Panc1 (cell line): ENCODE results near the gene NFYC. TPM values are rescaled to one million over a fixed set of nuclear protein-coding genes. Genes with fewer than 3 reads are reported as not detected.

Experiments used
- ATAC-seq: fragments of 200-7000 bp; cut with Tn5 transposase; 2 replicates; pipeline ENCODE4 v1.9.1; 2020; ENCODE audit warnings: mild to moderate bottlenecking, moderate library complexity
- BruUV-seq: library from RNA; stranded (reverse); fragments of 400-500 nt; replicated peaks from 2 replicates; lab custom pipeline; 2021; lab: Mats Ljungman, UMichigan
- CTCF ChIA-PET: fragments of 300-600 bp; sonication (Branson Sonifier 250); formaldehyde crosslinking; loops from one replicate; lab custom pipeline; 2022; ENCODE audit warnings: antibody characterized with exemption; lab: Charles Lee
- POLR2A ChIA-PET: fragments of 300-600 bp; sonication (Branson Sonifier 250); formaldehyde crosslinking; loops from one replicate; lab custom pipeline; 2022; ENCODE audit warnings: antibody characterized with exemption; lab: Charles Lee
- DNase-seq: peaks from one replicate; pipeline ENCODE4 v3.0.0-alpha.2; 2010; ENCODE audit warnings: low read depth, low spot score
- H3K27ac ChIP-seq: 2 replicates; pipeline ENCODE4 v1.5.1; 2011; ENCODE audit warnings: mild to moderate bottlenecking, low read length, inconsistent platforms
- H3K27me3 ChIP-seq: fragments of 200-500 bp; sonication (Bioruptor generic); 2 replicates; pipeline ENCODE4 v1.6.0; 2014; ENCODE audit warnings: low read length, inconsistent platforms; ENCODE audit not compliant: control insufficient read depth, insufficient read depth
- H3K36me3 ChIP-seq: fragments of 200-500 bp; sonication (Bioruptor generic); 2 replicates; pipeline ENCODE4 v1.5.1; 2014; ENCODE audit warnings: inconsistent platforms, mild to moderate bottlenecking, low read length, moderate library complexity; ENCODE audit not compliant: control insufficient read depth, insufficient read depth
- H3K4me1 ChIP-seq: 2 replicates; pipeline ENCODE4 v1.5.1; 2011; ENCODE audit warnings: inconsistent platforms, mild to moderate bottlenecking, low read length, moderate library complexity; ENCODE audit not compliant: control insufficient read depth, insufficient read depth
- H3K4me3 ChIP-seq, 2 experiments: 2 replicates each; pipeline ENCODE4 v1.5.1; 2011 to 2012; ENCODE audit warnings: low read depth in 2 of 2, low read length in 2 of 2, mild to moderate bottlenecking in 2 of 2, inconsistent platforms in 1 of 2, moderate library complexity in 1 of 2
- H3K9me3 ChIP-seq: fragments of 200-500 bp; sonication (Bioruptor generic); 2 replicates; pipeline ENCODE4 v1.5.1; 2014; ENCODE audit warnings: low read depth, mild to moderate bottlenecking, inconsistent platforms, low read length, moderate library complexity; ENCODE audit not compliant: control insufficient read depth, insufficient read depth
- POLR2AphosphoS5 ChIP-seq: IDR thresholded peaks from 2 replicates; pipeline ENCODE4 v1.6.1; 2012; ENCODE audit warnings: mild to moderate bottlenecking, low read depth, low read length, moderate library complexity
- SIN3A ChIP-seq: IDR thresholded peaks from 2 replicates; pipeline ENCODE4 v1.6.1; 2012; ENCODE audit warnings: low read depth, mild to moderate bottlenecking, low read length, moderate library complexity, borderline replicate concordance; ENCODE audit not compliant: insufficient read depth
- TCF7L2 ChIP-seq: IDR thresholded peaks from 2 replicates; pipeline ENCODE4 v1.6.1; 2011; ENCODE audit warnings: mild to moderate bottlenecking, low read depth, low read length, inconsistent platforms
- in situ Hi-C: cut with HindIII; loops from 2 replicates; pipeline ENCODE4 v1.10.0; 2016; ENCODE audit warnings: low sequenced_read_pairs, low pct_unique_long_range_greater_than_20kb
- intact Hi-C: fragments of 100-400 bp; cut with micrococcal nuclease; formaldehyde crosslinking; loops from one replicate; pipeline ENCODE4 v1.10.0; 2022; ENCODE audit not compliant: unreplicated experiment
- total RNA-seq: library from RNA; stranded (reverse); gene quantifications from one replicate; pipeline ENCODE4 v1.2.1, GENCODE V29; 2021; ENCODE audit not compliant: unreplicated experiment
- TF ChIP-seq, protein P1 (sequence below), 2 experiments: IDR thresholded peaks; 2 replicates each; pipeline ENCODE4 v1.6.1; 2011 to 2012; ENCODE audit warnings: low read depth in 2 of 2, control low read depth in 1 of 2, low read length in 1 of 2, mild to moderate bottlenecking in 1 of 2, moderate library complexity in 1 of 2; ENCODE audit not compliant: insufficient read depth in 1 of 2
- TF ChIP-seq, protein P2 (sequence below): fragments of 450-650 bp; IDR thresholded peaks from 2 replicates; pipeline ENCODE4 v1.5.1; 2017; ENCODE audit warnings: mild to moderate bottlenecking

The NFYC gene
- total RNA-seq, 1 experiment from 2014 or later, result 81.9 TPM

DNA sequence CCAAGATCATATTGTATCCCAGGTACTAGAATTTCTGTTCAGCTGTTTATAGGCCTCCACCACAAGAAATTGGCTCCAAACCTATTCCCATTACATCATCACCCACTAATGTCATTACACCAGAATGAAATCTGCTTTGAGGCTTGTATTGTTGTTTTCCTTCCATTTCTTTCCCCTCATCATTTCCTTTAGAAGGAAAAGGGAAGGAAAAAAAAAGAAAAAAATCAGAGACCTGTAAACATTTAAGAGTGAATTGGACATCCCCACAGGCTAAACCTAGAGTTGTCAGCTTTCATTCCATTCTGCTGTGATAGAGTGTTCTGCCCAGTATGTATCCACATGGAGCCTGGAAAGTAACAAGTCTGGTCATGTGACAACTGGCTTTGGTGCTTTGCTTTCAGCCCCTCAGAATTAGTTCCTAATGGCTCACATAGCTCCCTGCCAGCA, 44.6 kb downstream of the NFYC start:
- peaks cover 5% of the 10 kb centered on the region; the same call in 1 of the 2 replicates for H3K4me1 ChIP-seq
- ChIA-PET CTCF (interaction anchor here (0.5 kb wide), 1 partner anchor 27 kb away, joined by 4 read pairs; no protein-coding TSS in a partner anchor), POLR2A (no interaction called here)
- no TSS peak for BruUV-seq
- in situ Hi-C loops, result no loop called here
- TF ChIP-seq, protein P1, sequence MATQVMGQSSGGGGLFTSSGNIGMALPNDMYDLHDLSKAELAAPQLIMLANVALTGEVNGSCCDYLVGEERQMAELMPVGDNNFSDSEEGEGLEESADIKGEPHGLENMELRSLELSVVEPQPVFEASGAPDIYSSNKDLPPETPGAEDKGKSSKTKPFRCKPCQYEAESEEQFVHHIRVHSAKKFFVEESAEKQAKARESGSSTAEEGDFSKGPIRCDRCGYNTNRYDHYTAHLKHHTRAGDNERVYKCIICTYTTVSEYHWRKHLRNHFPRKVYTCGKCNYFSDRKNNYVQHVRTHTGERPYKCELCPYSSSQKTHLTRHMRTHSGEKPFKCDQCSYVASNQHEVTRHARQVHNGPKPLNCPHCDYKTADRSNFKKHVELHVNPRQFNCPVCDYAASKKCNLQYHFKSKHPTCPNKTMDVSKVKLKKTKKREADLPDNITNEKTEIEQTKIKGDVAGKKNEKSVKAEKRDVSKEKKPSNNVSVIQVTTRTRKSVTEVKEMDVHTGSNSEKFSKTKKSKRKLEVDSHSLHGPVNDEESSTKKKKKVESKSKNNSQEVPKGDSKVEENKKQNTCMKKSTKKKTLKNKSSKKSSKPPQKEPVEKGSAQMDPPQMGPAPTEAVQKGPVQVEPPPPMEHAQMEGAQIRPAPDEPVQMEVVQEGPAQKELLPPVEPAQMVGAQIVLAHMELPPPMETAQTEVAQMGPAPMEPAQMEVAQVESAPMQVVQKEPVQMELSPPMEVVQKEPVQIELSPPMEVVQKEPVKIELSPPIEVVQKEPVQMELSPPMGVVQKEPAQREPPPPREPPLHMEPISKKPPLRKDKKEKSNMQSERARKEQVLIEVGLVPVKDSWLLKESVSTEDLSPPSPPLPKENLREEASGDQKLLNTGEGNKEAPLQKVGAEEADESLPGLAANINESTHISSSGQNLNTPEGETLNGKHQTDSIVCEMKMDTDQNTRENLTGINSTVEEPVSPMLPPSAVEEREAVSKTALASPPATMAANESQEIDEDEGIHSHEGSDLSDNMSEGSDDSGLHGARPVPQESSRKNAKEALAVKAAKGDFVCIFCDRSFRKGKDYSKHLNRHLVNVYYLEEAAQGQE (IDR thresholded peaks at IDR 0.05; ENCODE audit: insufficient read depth in 1 of 2, low read depth in 2 of 2, low read length in 1 of 2), result no peak
- TF ChIP-seq POLR2AphosphoS5, result no peak
- TF ChIP-seq, protein P2, sequence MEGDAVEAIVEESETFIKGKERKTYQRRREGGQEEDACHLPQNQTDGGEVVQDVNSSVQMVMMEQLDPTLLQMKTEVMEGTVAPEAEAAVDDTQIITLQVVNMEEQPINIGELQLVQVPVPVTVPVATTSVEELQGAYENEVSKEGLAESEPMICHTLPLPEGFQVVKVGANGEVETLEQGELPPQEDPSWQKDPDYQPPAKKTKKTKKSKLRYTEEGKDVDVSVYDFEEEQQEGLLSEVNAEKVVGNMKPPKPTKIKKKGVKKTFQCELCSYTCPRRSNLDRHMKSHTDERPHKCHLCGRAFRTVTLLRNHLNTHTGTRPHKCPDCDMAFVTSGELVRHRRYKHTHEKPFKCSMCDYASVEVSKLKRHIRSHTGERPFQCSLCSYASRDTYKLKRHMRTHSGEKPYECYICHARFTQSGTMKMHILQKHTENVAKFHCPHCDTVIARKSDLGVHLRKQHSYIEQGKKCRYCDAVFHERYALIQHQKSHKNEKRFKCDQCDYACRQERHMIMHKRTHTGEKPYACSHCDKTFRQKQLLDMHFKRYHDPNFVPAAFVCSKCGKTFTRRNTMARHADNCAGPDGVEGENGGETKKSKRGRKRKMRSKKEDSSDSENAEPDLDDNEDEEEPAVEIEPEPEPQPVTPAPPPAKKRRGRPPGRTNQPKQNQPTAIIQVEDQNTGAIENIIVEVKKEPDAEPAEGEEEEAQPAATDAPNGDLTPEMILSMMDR, result no peak
- no peak for TF ChIP-seq TCF7L2
- TF ChIP-seq SIN3A, result no peak
- no peaks in the 10 kb centered on the region for H3K9me3 ChIP-seq
- intact Hi-C loops, result no loop called here
- ATAC-seq (no peak), DNase-seq (no peak)
- no peak overlapping the region for H3K27ac ChIP-seq
- H3K27me3 ChIP-seq, result no peaks in the 10 kb centered on the region
- H3K36me3 ChIP-seq, result peaks cover 6% of the 10 kb centered on the region; the same call in 1 of the 2 replicates
- H3K4me3 ChIP-seq, result no peak overlapping the region

DNA sequence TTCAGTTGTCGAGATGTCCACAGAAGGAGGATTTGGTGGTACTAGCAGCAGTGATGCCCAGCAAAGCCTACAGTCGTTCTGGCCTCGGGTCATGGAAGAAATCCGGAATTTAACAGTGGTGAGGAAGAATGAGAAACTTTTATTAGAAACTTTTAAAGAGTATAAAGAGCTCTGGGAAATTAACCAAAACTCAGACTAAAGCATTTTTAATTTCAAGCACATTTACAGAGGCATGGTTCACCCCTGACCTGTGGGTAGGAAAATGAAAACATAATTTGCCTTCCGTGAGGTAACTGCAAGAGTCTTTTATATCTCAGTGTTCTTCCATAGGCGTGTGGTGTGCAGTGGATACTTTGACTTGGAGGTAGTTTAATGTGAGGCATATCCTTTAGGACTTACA, 47.3 kb downstream of the NFYC start:
- intact Hi-C loops (no loop called here), in situ Hi-C loops (no loop called here)
- H3K27me3 ChIP-seq, result no peaks in the 10 kb centered on the region
- H3K4me1 ChIP-seq, result peaks cover 2% of the 10 kb centered on the region; the same call in 1 of the 2 replicates
- H3K4me3 ChIP-seq, result no peak overlapping the region
- ATAC-seq (no peak), DNase-seq (no peak)
- H3K27ac ChIP-seq, result no peak overlapping the region
- ChIA-PET CTCF (no interaction called here), POLR2A (interaction anchor here (0.6 kb wide), 1 partner anchor 11 kb away, joined by 4 read pairs; no protein-coding TSS in a partner anchor)
- TF ChIP-seq TCF7L2 (no peak), SIN3A (no peak), POLR2AphosphoS5 (no peak)
- TF ChIP-seq, protein P1 (IDR thresholded peaks at IDR 0.05; ENCODE audit: insufficient read depth in 1 of 2, low read depth in 2 of 2, low read length in 1 of 2), result no peak
- TF ChIP-seq, protein P2, result no peak
- no TSS peak for BruUV-seq
- H3K9me3 ChIP-seq, result no peaks in the 10 kb centered on the region
- peaks cover 11% of the 10 kb centered on the region for H3K36me3 ChIP-seq
